IPS-20b (cell line): ENCODE data around the gene BRIP1.
"Not testable (repeated sequence)": the region's sequence is repeated elsewhere in the genome, so short reads cannot be mapped to it uniquely, and the experiment has no call there.

ENCODE experiments used
- H3K27ac ChIP-seq: one replicate; pipeline ENCODE4 v1.5.1; 2013; ENCODE audit warnings: low read length
- H3K27me3 ChIP-seq: 2 replicates; pipeline ENCODE4 v1.6.1; 2013; ENCODE audit warnings: mild to moderate bottlenecking, low read length, inconsistent platforms; ENCODE audit not compliant: insufficient read depth
- H3K36me3 ChIP-seq: 2 replicates; pipeline ENCODE4 v1.6.1; 2013; ENCODE audit warnings: low read depth, mild to moderate bottlenecking, inconsistent platforms, low read length, moderate library complexity; ENCODE audit not compliant: insufficient read depth
- H3K4me1 ChIP-seq: 2 replicates; pipeline ENCODE4 v1.6.1; 2013; ENCODE audit warnings: mild to moderate bottlenecking, control low read depth, inconsistent platforms, low read length, moderate library complexity; ENCODE audit not compliant: insufficient read depth
- H3K4me3 ChIP-seq: 2 replicates; pipeline ENCODE4 v1.5.1; 2013; ENCODE audit warnings: mild to moderate bottlenecking, low read length, inconsistent platforms
- H3K9ac ChIP-seq: 2 replicates; pipeline ENCODE4 v1.6.1; 2013; ENCODE audit warnings: low read depth, mild to moderate bottlenecking, inconsistent platforms, low read length, moderate library complexity
- H3K9me3 ChIP-seq: 2 replicates; pipeline ENCODE4 v1.6.1; 2013; ENCODE audit warnings: mild to moderate bottlenecking, low read depth, low read length, inconsistent platforms; ENCODE audit not compliant: insufficient read depth

Gene BRIP1

DNA sequence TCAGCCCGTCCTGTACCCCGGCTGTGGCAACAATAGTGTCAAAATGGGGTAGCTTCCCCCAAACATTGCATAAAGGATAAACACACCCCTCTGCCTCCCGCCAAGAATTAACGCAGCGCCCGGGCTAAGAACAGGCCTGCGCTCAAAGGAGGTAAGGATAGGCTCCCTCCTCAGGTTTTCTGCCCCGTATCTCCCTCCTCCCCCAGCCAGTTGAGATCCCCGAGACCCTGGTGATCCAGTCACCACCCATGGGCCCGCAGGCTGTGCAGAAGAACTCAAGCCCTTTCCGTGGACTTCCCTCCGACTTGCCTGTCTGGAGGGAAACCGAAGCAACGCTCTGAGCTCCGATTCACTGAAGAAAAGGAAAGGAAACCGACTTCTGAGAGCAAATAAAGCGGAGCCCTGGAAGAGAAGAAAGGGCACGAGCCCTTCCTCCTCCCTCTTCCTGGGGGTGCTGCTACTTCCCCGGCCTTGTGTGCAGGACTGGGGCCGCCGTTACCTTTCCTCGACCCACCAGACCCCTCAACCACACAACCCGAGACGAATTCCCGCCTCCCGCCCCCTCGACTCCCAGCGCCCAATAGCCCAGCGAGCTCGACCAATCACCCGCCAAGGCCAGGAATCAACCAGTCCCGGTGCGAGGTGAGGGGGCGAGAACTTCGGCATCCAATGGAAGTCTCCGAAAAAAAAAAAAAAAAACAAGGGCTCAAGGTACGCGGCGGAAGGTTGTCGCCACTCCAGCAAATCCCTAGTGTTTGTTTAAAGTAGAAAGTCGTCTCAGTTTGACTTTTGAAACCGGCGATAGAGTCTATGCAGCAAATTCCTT is at the start of gene BRIP1:
Gene BRIP1 (minus strand): TSS at position 554 of the 826 bp plus-strand sequence. CDS start 1,989 bp downstream, outside the sequence.
- Histone ChIP-seq H3K9me3 (no peaks in the 10 kb centered on the region), H3K9ac (peak within 1 kb of the TSS; percentile 97), H3K4me1 (peaks cover 6% of the 10 kb centered on the region), H3K4me3 (peak within 1 kb of the TSS; percentile 93), H3K36me3 (peaks cover 42% of the 10 kb centered on the region), H3K27me3 (no peaks in the 10 kb centered on the region), H3K27ac (peak within 1 kb of the TSS; percentile 87)

DNA sequence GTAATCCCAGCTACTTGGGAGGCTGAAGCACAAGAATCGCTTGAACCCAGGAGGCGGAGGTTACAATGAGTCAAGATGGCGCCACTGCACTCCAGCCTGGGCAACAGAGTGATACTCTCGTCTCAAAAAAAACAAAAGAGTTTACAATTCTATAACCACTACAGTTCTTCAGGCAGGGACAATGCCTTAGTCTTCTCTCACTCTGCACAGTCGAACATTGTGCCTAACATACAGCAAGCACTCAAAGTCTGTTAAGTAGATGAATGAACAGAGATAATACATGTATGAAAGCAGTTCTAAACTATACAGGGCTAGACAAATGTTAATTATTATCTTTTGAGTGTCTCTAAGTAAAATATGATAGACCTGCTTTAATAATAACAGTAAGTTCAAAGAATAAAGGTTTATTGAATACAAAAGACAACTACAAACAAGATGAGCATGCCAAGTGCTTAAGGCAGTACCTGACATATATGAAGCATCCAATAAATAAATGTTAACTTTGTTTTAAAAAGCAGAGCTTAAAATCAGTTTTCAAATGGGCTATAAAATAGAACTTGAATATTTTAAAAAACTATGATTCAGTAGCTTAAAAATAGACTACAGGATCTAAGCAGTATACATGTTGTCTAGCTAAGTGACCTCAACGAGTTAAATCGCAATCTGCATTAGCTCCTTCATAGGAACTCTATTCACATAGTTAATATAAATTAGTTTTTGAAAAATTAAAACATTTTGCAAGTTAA is 45.1 kb upstream of the BRIP1 start:
- Histone ChIP-seq H3K4me1 (no peaks in the 10 kb centered on the region), H3K9ac (no peak overlapping the region), H3K36me3 (peaks cover 63% of the 10 kb centered on the region), H3K27ac (no peak overlapping the region), H3K4me3 (no peak overlapping the region), H3K27me3 (no peaks in the 10 kb centered on the region), H3K9me3 (no peaks in the 10 kb centered on the region)

DNA sequence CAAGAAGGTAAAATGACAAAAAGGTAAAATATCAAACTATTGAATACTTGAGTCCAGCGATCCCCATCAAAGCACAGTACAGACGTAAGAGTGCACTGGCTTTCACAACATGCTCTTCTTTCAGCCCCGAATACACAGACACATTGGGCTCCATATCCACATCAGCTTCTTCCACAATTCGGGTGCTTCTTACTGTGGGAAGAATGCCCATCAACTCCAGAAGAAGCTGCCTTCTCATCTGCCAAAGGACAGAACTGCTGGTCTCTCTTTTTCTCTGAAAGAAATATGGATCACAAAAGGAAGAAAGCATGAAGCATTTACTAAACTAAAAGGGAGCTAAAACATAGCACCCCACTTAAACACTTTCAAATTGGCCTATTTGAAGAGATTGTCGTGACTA is 44.0 kb upstream of the BRIP1 start:
- H3K27ac ChIP-seq, result no peak overlapping the region
- H3K4me3 ChIP-seq, result no peak overlapping the region
- H3K27me3 ChIP-seq, result no peaks in the 10 kb centered on the region
- H3K36me3 ChIP-seq, result peaks cover 70% of the 10 kb centered on the region
- H3K4me1 ChIP-seq, result no peaks in the 10 kb centered on the region
- H3K9me3 ChIP-seq, result no peaks in the 10 kb centered on the region
- no peak overlapping the region for H3K9ac ChIP-seq

DNA sequence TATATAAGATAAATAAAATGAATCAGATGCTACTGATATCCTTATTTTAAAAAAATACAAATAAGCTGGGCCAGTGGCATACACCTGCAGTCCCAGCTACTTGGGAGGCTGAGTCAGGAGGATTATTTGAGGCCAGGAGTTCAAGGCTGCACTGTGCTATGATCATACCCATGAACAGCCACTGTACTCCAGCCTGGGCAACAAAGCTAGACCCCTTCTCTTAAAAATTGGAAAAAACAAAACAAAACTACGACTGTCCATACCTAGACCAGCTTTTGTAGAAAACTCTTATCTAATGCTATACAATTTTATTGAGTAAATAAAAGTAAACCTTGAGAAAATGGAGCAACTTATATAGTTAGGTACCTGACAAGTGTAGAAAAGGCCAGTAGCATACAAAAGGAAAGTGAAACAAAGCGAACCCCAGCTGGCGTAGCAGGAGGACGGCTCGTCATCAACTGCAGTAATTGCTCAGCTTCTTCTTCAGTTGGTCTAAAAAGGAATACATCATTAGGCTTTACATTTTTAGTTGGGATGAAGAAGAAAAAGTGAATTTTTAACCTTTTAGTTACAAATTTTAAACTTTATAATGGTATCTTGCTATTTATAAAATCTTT is 40.9 kb upstream of the BRIP1 start:
- peaks cover 61% of the 10 kb centered on the region for H3K36me3 ChIP-seq
- no peak overlapping the region for H3K4me3 ChIP-seq
- H3K27me3 ChIP-seq, result no peaks in the 10 kb centered on the region
- no peaks in the 10 kb centered on the region for H3K4me1 ChIP-seq
- H3K27ac ChIP-seq, result no peak overlapping the region
- no peak overlapping the region for H3K9ac ChIP-seq
- H3K9me3 ChIP-seq, result no peaks in the 10 kb centered on the region

- Histone ChIP-seq H3K27me3 (no peaks in the 10 kb centered on the region), H3K36me3 (peaks cover 70% of the 10 kb centered on the region), H3K4me1 (no peaks in the 10 kb centered on the region), H3K9ac (no peak overlapping the region), H3K9me3 (no peaks in the 10 kb centered on the region), H3K4me3 (no peak overlapping the region), H3K27ac (no peak overlapping the region)
Observed at GRCh38 chr17:61903251-61903650, 39.9 kb upstream of the BRIP1 start.

- Histone ChIP-seq H3K9me3 (no peaks in the 10 kb centered on the region), H3K9ac (no peak overlapping the region), H3K4me3 (no peak overlapping the region), H3K27ac (no peak overlapping the region), H3K36me3 (peaks cover 59% of the 10 kb centered on the region), H3K27me3 (no peaks in the 10 kb centered on the region), H3K4me1 (peaks cover 4% of the 10 kb centered on the region; the same call in 1 of the 2 replicates)
Observed at GRCh38 chr17:61897548-61898180, 34.3 kb upstream of the BRIP1 start.

DNA sequence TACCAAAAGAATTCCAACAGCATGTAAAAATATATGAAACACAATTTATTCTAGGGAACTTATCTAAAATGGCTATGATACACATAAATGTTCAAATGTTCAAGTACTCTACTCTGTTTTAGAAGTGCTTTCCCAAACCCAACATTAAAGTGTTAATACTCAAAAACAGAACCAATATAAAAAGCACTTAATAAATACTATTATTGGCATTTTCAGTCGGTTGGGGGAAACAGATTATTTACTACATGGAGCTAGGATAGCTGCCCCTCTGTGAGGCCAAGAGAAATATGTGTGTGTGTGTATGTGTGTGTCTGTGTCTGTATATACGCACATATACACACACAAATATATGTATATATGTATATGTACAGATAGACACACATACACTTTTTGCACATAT is 32.1 kb upstream of the BRIP1 start:
- Histone ChIP-seq H3K9me3 (no peaks in the 10 kb centered on the region), H3K4me3 (no peak overlapping the region), H3K36me3 (peaks cover 52% of the 10 kb centered on the region), H3K9ac (no peak overlapping the region), H3K4me1 (peaks cover 4% of the 10 kb centered on the region; the same call in 1 of the 2 replicates), H3K27me3 (no peaks in the 10 kb centered on the region), H3K27ac (no peak overlapping the region)

DNA sequence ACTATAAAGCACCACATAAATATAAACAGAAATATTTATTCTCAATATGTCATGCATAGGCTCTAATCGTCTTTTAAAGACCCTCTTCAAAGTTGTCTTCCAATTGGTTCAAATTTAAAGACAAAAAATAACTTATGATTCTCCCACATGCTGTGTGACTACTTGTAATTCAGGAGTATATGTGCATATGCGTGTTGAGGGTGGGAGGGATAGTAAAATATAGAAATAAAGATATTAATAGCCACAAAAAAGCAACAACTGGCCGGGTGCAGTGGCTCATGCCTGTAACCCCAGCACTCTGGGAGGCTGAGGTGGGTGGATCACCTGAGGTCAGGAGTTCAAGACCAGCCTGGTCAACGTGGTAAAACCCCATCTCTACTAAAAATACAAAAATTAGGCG is 31.0 kb upstream of the BRIP1 start:
- not testable (repeated sequence) for H3K9me3 ChIP-seq

GRCh38 chr17:61887733-61888132 is 24.4 kb upstream of the BRIP1 start:
- H3K36me3 ChIP-seq, result peaks cover 63% of the 10 kb centered on the region

More for the DNA sequence above, 31.0 kb upstream of the BRIP1 start:
- H3K4me1 ChIP-seq, H3K9ac ChIP-seq, H3K4me3 ChIP-seq, H3K27me3 ChIP-seq, H3K27ac ChIP-seq: not testable (repeated sequence)
- H3K36me3 ChIP-seq, result peaks cover 54% of the 10 kb centered on the region

GRCh38 chr17:61885865-61886264 is 22.5 kb upstream of the BRIP1 start:
- H3K36me3 ChIP-seq, result peaks cover 58% of the 10 kb centered on the region

More at GRCh38 chr17:61887733-61888132, 24.4 kb upstream of the BRIP1 start:
- not testable (repeated sequence) for H3K4me1 ChIP-seq, H3K9me3 ChIP-seq, H3K4me3 ChIP-seq, H3K27me3 ChIP-seq, H3K27ac ChIP-seq, H3K9ac ChIP-seq

GRCh38 chr17:61884864-61885263 is 21.5 kb upstream of the BRIP1 start:
- Histone ChIP-seq H3K9ac (no peak overlapping the region), H3K27me3 (no peaks in the 10 kb centered on the region), H3K36me3 (peaks cover 55% of the 10 kb centered on the region), H3K4me3 (no peak overlapping the region), H3K27ac (no peak overlapping the region), H3K4me1 (no peaks in the 10 kb centered on the region), H3K9me3 (no peaks in the 10 kb centered on the region)

More at GRCh38 chr17:61885865-61886264, 22.5 kb upstream of the BRIP1 start:
- not testable (repeated sequence) for H3K4me1 ChIP-seq, H3K4me3 ChIP-seq, H3K9ac ChIP-seq, H3K27ac ChIP-seq, H3K27me3 ChIP-seq, H3K9me3 ChIP-seq
